ENCODE data around the gene GRK1. TPM values are rescaled to one million over a fixed set of nuclear protein-coding genes. Genes with fewer than 3 reads are reported as not detected.

Gene GRK1
- polyA plus RNA-seq, 1 donor, result 0.16 TPM

DNA sequence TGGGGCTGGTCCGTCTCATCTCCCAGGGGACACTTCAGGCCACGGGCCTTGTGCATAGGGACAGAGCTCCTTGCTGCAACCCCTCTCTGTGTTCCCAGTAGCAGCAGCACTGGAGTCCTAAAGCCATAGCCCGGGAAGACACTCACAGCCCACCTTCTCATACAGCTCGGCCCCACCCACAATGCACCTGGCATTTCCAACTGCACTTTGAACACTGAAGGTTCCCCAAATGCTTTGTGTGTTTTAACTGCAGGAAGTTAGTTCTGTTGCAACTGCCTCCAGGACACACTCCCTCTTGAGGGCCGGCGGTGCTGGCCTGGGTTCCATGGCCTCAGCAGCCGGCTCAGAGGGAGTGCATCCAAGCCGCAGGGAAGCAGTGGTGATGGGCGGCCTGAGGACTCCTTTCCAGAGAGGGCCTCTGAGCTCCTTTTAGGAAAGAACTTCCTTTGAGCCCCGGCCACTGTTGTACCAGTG, 69.3 kb downstream of the GRK1 start:
- Histone ChIP-seq H3K4me1 (ENCODE audit: control insufficient read depth, insufficient read depth, low read length) (peaks cover 5% of the 10 kb centered on the region), H3K27me3 (ENCODE audit: control insufficient read depth, insufficient read depth, low read length) (peaks cover 2% of the 10 kb centered on the region), H3K36me3 (ENCODE audit: control insufficient read depth, insufficient read depth, low read length) (no peaks in the 10 kb centered on the region), H3K9me3 (ENCODE audit: control insufficient read depth, low read depth, low read length) (no peaks in the 10 kb centered on the region), H3K27ac (ENCODE audit: low read length) (peak overlapping the region; percentile 21), H3K4me3 (ENCODE audit: low read length) (no peak overlapping the region)
- no CpG with 5 or more reads among the region's 10 CpGs for WGBS (ENCODE audit: insufficient coverage, low lambda C conversion rate)
- peak; percentile 44 to 70 for DNase-seq

DNA sequence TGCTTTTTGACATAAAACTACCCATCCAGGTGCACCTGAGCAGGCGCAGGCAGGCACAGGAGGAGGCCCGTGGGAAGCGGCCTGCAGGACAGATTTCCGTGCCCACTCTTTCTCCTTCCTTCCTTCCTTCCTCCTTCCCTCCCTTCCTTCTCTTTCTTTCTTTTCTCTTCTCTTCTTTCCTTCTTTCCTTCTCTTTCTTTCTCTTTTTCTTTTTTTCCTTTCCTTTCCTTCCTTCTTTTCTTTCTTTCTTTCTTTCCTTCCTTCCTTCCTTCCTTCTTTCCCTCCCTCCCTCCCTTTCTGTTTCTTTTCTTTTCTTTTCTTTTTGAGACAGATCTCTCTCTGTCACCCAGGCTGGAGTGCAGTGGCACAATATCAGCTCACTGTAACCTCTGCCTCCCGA, 70.8 kb downstream of the GRK1 start:
- H3K9me3 ChIP-seq (ENCODE audit: control insufficient read depth, low read depth, low read length), result no peaks in the 10 kb centered on the region
- H3K27me3 ChIP-seq (ENCODE audit: control insufficient read depth, insufficient read depth, low read length), result no peaks in the 10 kb centered on the region
- H3K4me3 ChIP-seq (ENCODE audit: low read length), result no peak overlapping the region
- H3K27ac ChIP-seq (ENCODE audit: low read length), result no peak overlapping the region
- DNase-seq, result no peak
- 100% methylated on average over 4 of the region's 5 CpGs for WGBS (ENCODE audit: insufficient coverage, low lambda C conversion rate)
- peaks cover 13% of the 10 kb centered on the region for H3K4me1 ChIP-seq (ENCODE audit: control insufficient read depth, insufficient read depth, low read length)
- H3K36me3 ChIP-seq (ENCODE audit: control insufficient read depth, insufficient read depth, low read length), result no peaks in the 10 kb centered on the region

DNA sequence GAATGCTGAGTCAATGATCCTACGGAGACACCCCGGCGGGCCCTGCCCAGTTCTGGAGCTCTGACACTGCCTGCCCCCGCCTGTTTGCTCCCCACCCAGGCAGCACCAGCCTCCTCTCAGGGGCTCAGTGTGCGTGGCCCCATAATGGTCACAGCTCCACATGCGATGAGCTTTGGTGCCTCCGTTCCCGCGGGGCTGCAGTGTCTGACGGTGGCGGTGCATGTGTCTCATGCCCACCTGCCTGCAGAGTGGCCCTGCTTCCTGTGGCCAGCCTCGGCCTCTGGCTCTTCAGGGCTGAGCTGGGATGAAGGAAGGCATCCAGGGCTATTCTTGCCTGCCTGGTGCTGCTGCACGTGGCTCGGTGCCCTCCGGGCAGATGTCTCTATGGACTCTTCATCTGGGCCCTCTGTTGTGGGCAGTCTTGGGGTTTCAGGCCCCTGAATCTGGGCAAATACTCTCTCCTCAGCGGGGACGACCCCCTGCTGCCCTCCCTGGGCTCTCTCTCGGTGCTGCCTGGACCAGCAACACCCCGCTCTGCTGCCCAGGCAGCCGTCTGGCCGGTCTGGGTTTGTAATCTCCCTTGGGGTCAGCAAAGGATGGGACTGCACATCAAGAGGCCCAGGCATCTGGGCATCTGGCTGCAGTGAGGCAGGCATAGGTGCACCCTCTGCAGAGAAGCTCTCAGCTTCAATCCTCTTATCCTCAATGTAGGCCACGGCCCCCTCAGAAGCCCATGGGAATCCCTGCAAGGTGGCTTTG, 72.7 kb downstream of the GRK1 start:
- Histone ChIP-seq H3K9me3 (ENCODE audit: control insufficient read depth, low read depth, low read length) (no peaks in the 10 kb centered on the region), H3K4me3 (ENCODE audit: low read length) (no peak overlapping the region), H3K36me3 (ENCODE audit: control insufficient read depth, insufficient read depth, low read length) (no peaks in the 10 kb centered on the region), H3K27ac (ENCODE audit: low read length) (no peak overlapping the region), H3K27me3 (ENCODE audit: control insufficient read depth, insufficient read depth, low read length) (no peaks in the 10 kb centered on the region), H3K4me1 (ENCODE audit: control insufficient read depth, insufficient read depth, low read length) (peaks cover 31% of the 10 kb centered on the region)
- WGBS (ENCODE audit: insufficient coverage, low lambda C conversion rate), result 100% methylated on average over 1 of the region's 22 CpGs
- DNase-seq, result no peak

DNA sequence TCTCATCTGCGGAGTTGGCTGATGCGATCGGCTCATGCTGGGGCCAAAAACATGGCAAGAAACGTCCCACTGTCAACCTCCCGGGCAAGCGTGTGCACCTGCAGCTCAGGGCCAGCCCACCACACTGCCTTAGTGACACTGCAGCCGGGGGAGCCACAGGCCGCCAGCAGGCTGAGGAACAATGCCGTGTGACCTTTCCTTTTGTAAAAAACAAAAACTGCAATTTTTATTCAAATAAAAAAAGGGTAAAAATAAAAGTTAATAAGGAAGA, 73.2 kb downstream of the GRK1 start:
- 93% methylated on average over 3 of the region's 9 CpGs for WGBS (ENCODE audit: insufficient coverage, low lambda C conversion rate)
- Histone ChIP-seq H3K27ac (ENCODE audit: low read length) (no peak overlapping the region), H3K36me3 (ENCODE audit: control insufficient read depth, insufficient read depth, low read length) (no peaks in the 10 kb centered on the region), H3K4me1 (ENCODE audit: control insufficient read depth, insufficient read depth, low read length) (peaks cover 34% of the 10 kb centered on the region), H3K9me3 (ENCODE audit: control insufficient read depth, low read depth, low read length) (no peaks in the 10 kb centered on the region), H3K4me3 (ENCODE audit: low read length) (no peak overlapping the region), H3K27me3 (ENCODE audit: control insufficient read depth, insufficient read depth, low read length) (no peaks in the 10 kb centered on the region)
- DNase-seq, result no peak

DNA sequence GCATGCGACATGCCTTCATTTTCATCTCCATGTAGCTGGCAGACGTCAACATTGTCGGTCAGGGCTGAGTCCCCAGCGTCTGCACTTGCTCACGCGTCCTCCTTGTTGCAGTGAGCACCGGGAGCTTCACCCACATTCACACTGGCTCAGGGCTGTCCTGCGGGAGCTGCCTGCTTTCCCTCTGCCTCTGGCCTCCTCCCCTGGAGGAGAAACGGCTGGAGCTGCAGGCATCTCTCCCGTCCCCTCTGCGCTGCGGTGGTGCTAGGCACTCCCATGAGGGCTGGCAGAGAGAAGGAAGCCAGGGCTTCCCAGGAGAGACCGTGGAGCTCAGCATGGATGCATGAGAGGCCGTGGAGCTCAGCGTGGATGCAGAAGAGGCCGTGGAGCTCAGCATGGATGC, 73.6 kb downstream of the GRK1 start:
- no peaks in the 10 kb centered on the region for H3K36me3 ChIP-seq (ENCODE audit: control insufficient read depth, insufficient read depth, low read length)
- H3K4me1 ChIP-seq (ENCODE audit: control insufficient read depth, insufficient read depth, low read length), result peaks cover 34% of the 10 kb centered on the region
- H3K27ac ChIP-seq (ENCODE audit: low read length), result no peak overlapping the region
- WGBS (ENCODE audit: insufficient coverage, low lambda C conversion rate), result 100% methylated on average over 1 of the region's 16 CpGs
- no peak overlapping the region for H3K4me3 ChIP-seq (ENCODE audit: low read length)
- H3K27me3 ChIP-seq (ENCODE audit: control insufficient read depth, insufficient read depth, low read length), result no peaks in the 10 kb centered on the region
- H3K9me3 ChIP-seq (ENCODE audit: control insufficient read depth, low read depth, low read length), result no peaks in the 10 kb centered on the region
- no peak for DNase-seq

DNA sequence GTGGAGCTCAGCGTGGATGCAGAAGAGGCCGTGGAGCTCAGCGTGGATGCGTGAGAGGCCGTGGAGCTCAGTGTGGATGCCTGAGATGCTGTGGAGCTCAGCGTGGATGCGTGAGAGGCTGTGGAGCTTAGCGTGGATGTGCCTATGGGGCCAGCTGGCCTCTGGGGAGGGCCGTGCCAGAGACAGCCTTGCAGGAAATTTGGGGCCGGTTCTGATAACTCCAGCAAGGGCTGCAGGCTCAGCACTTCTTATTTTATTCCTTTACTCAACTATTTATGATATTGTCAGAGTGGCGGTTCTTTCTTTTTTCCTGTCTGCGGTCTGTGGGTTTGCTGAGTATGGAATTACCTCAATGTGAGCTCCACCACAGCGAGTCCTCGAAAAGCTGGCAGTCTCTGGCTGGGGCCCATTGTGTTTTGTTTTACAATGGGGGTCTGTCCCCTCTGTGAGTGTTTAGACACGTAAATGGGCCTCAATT, 74.2 kb downstream of the GRK1 start:
- Histone ChIP-seq H3K27ac (ENCODE audit: low read length) (no peak overlapping the region), H3K9me3 (ENCODE audit: control insufficient read depth, low read depth, low read length) (no peaks in the 10 kb centered on the region), H3K4me3 (ENCODE audit: low read length) (no peak overlapping the region), H3K4me1 (ENCODE audit: control insufficient read depth, insufficient read depth, low read length) (peaks cover 39% of the 10 kb centered on the region), H3K27me3 (ENCODE audit: control insufficient read depth, insufficient read depth, low read length) (no peaks in the 10 kb centered on the region), H3K36me3 (ENCODE audit: control insufficient read depth, insufficient read depth, low read length) (no peaks in the 10 kb centered on the region)
- no CpG with 5 or more reads among the region's 15 CpGs for WGBS (ENCODE audit: insufficient coverage, low lambda C conversion rate)
- DNase-seq, result no peak

DNA sequence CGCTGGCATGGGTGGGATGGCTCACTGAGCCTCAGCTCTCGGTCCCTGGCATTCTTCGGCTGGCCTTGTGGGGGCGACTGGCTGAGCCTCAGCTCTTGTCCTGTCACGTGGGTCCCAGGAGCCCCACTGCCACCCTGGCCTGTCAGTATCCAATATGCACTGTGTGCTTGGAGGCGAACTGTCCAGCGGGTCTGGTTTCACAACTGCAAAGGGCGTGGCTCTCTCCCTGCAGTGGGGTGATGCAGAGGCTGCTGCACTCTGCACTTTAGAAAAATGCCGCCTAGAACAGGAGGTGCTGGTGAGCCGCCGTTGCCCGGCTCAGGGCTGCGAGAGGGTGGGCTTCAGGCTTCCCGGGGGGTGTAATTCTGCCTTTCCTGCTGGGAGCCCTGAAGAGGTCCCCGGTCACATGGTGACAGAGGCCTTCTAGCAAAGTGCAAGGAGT, 75.0 kb downstream of the GRK1 start:
- H3K4me3 ChIP-seq (ENCODE audit: low read length), result no peak overlapping the region
- H3K9me3 ChIP-seq (ENCODE audit: control insufficient read depth, low read depth, low read length), result no peaks in the 10 kb centered on the region
- WGBS (ENCODE audit: insufficient coverage, low lambda C conversion rate), result no CpG with 5 or more reads among the region's 15 CpGs
- no peaks in the 10 kb centered on the region for H3K27me3 ChIP-seq (ENCODE audit: control insufficient read depth, insufficient read depth, low read length)
- no peaks in the 10 kb centered on the region for H3K36me3 ChIP-seq (ENCODE audit: control insufficient read depth, insufficient read depth, low read length)
- DNase-seq, result peak; percentile 85 to 89
- H3K4me1 ChIP-seq (ENCODE audit: control insufficient read depth, insufficient read depth, low read length), result peaks cover 36% of the 10 kb centered on the region
- H3K27ac ChIP-seq (ENCODE audit: low read length), result peak overlapping the region; percentile 26

DNA sequence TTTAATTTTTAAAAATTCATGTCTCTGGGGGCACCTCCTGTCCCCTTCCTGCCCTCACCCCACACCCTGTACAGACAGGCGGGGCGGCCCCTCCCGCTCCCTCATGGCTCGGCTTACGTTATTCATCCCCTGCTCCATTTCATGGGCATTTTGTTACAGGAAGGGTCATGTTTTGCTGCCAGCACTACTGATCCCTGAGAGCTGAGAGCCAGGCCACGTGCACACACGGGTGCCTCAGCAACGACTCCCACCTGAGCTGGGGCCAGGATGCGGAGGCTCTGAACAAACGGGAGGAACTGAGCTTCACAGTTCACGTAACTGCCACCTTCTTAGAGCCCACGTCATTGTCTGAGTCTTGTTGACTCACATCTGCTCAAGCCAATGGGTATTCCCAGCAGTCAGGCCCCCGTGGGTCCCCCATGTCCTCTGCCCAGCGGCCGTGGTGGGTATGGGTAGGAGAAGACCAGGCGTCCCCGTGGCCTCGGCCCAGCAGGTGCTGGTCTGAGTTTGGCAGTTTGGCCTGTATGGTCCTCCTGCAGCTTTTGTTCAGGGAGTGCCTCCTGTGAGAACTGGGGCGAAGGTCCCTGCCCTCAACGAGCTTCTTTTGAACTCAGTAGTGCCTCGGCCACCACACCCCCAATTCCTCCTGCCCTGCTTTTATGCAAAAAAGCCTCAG, 75.6 kb downstream of the GRK1 start:
- no peak for DNase-seq
- Histone ChIP-seq H3K27ac (ENCODE audit: low read length) (peak overlapping the region; percentile 22), H3K4me1 (ENCODE audit: control insufficient read depth, insufficient read depth, low read length) (peaks cover 36% of the 10 kb centered on the region), H3K9me3 (ENCODE audit: control insufficient read depth, low read depth, low read length) (no peaks in the 10 kb centered on the region), H3K27me3 (ENCODE audit: control insufficient read depth, insufficient read depth, low read length) (no peaks in the 10 kb centered on the region), H3K36me3 (ENCODE audit: control insufficient read depth, insufficient read depth, low read length) (no peaks in the 10 kb centered on the region), H3K4me3 (ENCODE audit: low read length) (no peak overlapping the region)
- no CpG with 5 or more reads among the region's 21 CpGs for WGBS (ENCODE audit: insufficient coverage, low lambda C conversion rate)

DNA sequence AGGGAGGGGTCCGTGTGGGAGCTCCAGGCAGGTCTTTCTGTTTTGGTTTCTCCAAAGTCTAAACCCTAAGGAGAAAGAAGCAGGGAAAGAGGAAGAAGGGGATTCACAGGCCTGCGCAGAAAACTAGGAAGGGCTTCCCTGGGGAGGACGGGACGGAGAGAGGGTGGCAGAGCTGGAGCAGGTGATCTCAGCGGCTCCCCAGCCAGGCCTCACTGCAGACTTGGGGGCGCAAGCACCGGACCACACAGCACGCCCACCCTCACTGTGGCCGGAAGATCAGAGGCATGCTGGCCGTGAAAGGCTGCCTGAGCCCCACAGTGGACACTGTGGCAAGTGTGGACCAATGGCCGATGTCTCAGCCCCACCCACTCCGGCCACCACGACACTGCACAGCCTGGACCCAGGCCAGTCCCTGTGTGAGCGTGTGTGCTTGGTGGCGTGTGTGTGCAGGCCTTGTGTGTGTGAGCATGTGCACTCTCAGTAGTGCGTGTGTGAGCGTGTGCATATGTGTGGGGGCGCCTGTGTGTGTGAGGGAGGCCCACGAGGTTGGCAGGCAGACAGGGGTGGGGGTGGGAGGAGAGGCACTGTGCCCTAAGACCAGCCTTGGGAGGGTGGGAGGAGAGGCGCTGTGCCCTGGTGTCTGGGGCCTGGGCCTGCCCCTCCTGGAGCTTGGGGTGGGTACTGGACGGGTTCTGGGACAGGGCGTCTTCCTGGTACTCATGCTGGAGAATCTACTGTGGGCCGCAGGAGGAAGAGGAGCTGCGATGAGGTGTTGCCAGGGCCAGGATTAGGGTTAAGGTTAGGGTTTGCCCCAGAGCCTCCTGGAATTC, 76.6 kb downstream of the GRK1 start:
- no peaks in the 10 kb centered on the region for H3K36me3 ChIP-seq (ENCODE audit: control insufficient read depth, insufficient read depth, low read length)
- H3K27ac ChIP-seq (ENCODE audit: low read length), result no peak overlapping the region
- H3K4me1 ChIP-seq (ENCODE audit: control insufficient read depth, insufficient read depth, low read length), result peaks cover 36% of the 10 kb centered on the region
- no peaks in the 10 kb centered on the region for H3K27me3 ChIP-seq (ENCODE audit: control insufficient read depth, insufficient read depth, low read length)
- DNase-seq, result no peak
- WGBS (ENCODE audit: insufficient coverage, low lambda C conversion rate), result no CpG with 5 or more reads among the region's 24 CpGs
- no peaks in the 10 kb centered on the region for H3K9me3 ChIP-seq (ENCODE audit: control insufficient read depth, low read depth, low read length)
- no peak overlapping the region for H3K4me3 ChIP-seq (ENCODE audit: low read length)

DNA sequence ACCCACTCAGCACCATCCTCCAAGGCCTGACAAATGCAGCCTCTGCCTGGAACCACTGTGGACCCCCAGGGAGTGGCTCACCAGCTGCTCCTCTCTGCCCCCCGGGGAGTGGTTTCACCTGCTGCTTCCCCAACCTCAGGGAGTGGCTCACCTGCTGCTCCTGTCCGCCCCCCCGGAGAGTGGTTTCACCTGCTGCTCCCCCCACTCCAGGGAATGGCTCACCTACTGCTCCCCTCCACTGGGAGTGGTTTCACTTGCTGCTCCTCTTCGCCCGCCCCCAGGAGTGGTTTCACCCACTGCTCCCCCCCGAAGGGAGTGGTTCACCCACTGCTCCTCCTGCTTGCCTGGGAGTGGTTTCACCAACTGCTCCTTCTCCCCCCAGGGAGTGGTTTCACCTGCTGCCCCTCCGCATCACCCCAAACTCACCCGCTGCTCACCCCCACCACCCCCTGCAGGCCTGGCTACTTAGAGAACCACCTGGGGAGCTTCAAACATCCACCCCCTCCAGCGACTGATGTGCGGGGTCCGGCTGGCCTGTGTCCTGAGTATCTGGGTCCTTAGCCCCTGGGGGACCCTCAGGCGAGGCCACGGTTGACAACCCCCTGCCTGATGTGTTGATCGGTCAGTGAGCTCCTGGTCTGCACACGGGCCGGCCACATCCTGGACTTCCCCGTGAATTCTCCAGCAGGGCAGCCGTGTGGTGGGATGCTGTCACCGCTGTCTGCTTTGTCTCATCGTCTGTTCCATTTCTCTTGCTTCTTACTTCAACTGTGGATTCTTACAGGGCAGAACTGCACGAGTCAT, 77.4 kb downstream of the GRK1 start:
- Histone ChIP-seq H3K4me3 (ENCODE audit: low read length) (no peak overlapping the region), H3K36me3 (ENCODE audit: control insufficient read depth, insufficient read depth, low read length) (no peaks in the 10 kb centered on the region), H3K4me1 (ENCODE audit: control insufficient read depth, insufficient read depth, low read length) (peaks cover 36% of the 10 kb centered on the region), H3K27me3 (ENCODE audit: control insufficient read depth, insufficient read depth, low read length) (no peaks in the 10 kb centered on the region), H3K27ac (ENCODE audit: low read length) (no peak overlapping the region), H3K9me3 (ENCODE audit: control insufficient read depth, low read depth, low read length) (no peaks in the 10 kb centered on the region)
- peak; percentile 46 to 76 for DNase-seq
- WGBS (ENCODE audit: insufficient coverage, low lambda C conversion rate), result 44% methylated on average over 2 of the region's 21 CpGs
